NCI-H146 treated with DMSO at 0.1 percent for 48 hours (cell line): ENCODE results near the gene CASD1.

ENCODE experiments used
- DNase-seq: peaks from one replicate; lab custom pipeline; 2025; ENCODE audit not compliant: unreplicated experiment; lab: John Stamatoyannopoulos, UW

CASD1 gene

GRCh38 chr7:94509264-94509886 lies at the start of gene CASD1:
TSS of gene CASD1 (plus strand) at chr7:94509809. CDS start at chr7:94510085, 276 bp downstream.
- DNase-seq, result peak; percentile 38

GRCh38 chr7:94466516-94466915 lies 43.1 kb upstream of the CASD1 start:
- no peak for DNase-seq

- DNase-seq, result no peak
Measured at GRCh38 chr7:94471604-94472003, 38.0 kb upstream of the CASD1 start.

- DNase-seq, result no peak
Measured at GRCh38 chr7:94472608-94473007, 37.0 kb upstream of the CASD1 start.

- no peak for DNase-seq
Measured at GRCh38 chr7:94476251-94476840, 33.3 kb upstream of the CASD1 start.

- no peak for DNase-seq
Measured at GRCh38 chr7:94477878-94478277, 31.7 kb upstream of the CASD1 start.

GRCh38 chr7:94478648-94479214 lies 30.9 kb upstream of the CASD1 start:
- DNase-seq, result no peak

GRCh38 chr7:94481279-94481678 lies 28.3 kb upstream of the CASD1 start:
- DNase-seq, result no peak

- no peak for DNase-seq
Measured at GRCh38 chr7:94482796-94483195, 26.8 kb upstream of the CASD1 start.

- no peak for DNase-seq
Measured at GRCh38 chr7:94483843-94484242, 25.8 kb upstream of the CASD1 start.

GRCh38 chr7:94486216-94486615 lies 23.4 kb upstream of the CASD1 start:
- DNase-seq, result no peak

GRCh38 chr7:94491410-94491809 lies 18.2 kb upstream of the CASD1 start:
- no peak for DNase-seq

- no peak for DNase-seq
Measured at GRCh38 chr7:94492601-94493000, 17.0 kb upstream of the CASD1 start.

GRCh38 chr7:94497874-94498670 lies 11.5 kb upstream of the CASD1 start:
- no peak for DNase-seq

- DNase-seq, result no peak
Measured at GRCh38 chr7:94498918-94499317, 10.7 kb upstream of the CASD1 start.

GRCh38 chr7:94507462-94507861 lies 2.1 kb upstream of the CASD1 start:
- DNase-seq, result no peak

GRCh38 chr7:94507962-94508361 lies 1.6 kb upstream of the CASD1 start:
- DNase-seq, result no peak

GRCh38 chr7:94509887-94510581 lies 425 bp downstream of the CASD1 start:
- DNase-seq, result peak; percentile 62

- peak; percentile 45 for DNase-seq
Measured at GRCh38 chr7:94510582-94511496, 1.2 kb downstream of the CASD1 start.

- DNase-seq, result peak; percentile 6
Measured at GRCh38 chr7:94511718-94512117, 2.1 kb downstream of the CASD1 start.
